HepG2 (cell line): ENCODE measurements around the gene HMCN2. TPM values are rescaled to one million over a fixed set of nuclear protein-coding genes. Genes with fewer than 3 reads are reported as not detected.
A peak's percentile ranks its signal among the peaks of the same experiment; 100 is the strongest.

Source experiments
- HMG20A ChIP-seq: IDR thresholded peaks from 2 replicates; pipeline ENCODE4 v1.6.1; 2016; ENCODE audit warnings: borderline replicate concordance
- IRX3 ChIP-seq: sonication (generic); formaldehyde crosslinking; IDR thresholded peaks from 2 replicates; pipeline ENCODE4 v1.8.1; 2023; ENCODE audit warnings: mild to moderate bottlenecking, low read depth, missing genetic modification reagents, borderline replicate concordance
- MEIS2 ChIP-seq: sonication (generic); formaldehyde crosslinking; IDR thresholded peaks from 2 replicates; pipeline ENCODE4 v1.9.0; 2021; ENCODE audit warnings: mild to moderate bottlenecking, missing genetic modification reagents
- MTA3 ChIP-seq: sonication (generic); formaldehyde crosslinking; IDR thresholded peaks from 2 replicates; pipeline ENCODE4 v1.4.0; 2020; ENCODE audit warnings: missing genetic modification reagents
- RARA ChIP-seq: IDR thresholded peaks from 2 replicates; pipeline ENCODE4 v1.6.1; 2016; ENCODE audit warnings: missing genetic modification reagents, missing compliant biosample characterization
- ZC3H13 ChIP-seq: sonication (generic); formaldehyde crosslinking; IDR thresholded peaks from 2 replicates; pipeline ENCODE4 v1.8.1; 2023; ENCODE audit warnings: mild to moderate bottlenecking, missing genetic modification reagents, moderate library complexity
- ZNF234 ChIP-seq: sonication (generic); formaldehyde crosslinking; conservative IDR thresholded peaks from 2 replicates; pipeline ENCODE4 v1.5.1; 2020; ENCODE audit warnings: mild to moderate bottlenecking, missing genetic modification reagents
- ZNF235 ChIP-seq: sonication (generic); formaldehyde crosslinking; IDR thresholded peaks from 2 replicates; pipeline ENCODE4 v1.8.1; 2023; ENCODE audit warnings: mild to moderate bottlenecking, missing genetic modification reagents, borderline replicate concordance
- ZNF256 ChIP-seq: sonication (generic); formaldehyde crosslinking; conservative IDR thresholded peaks from 2 replicates; pipeline ENCODE4 v1.4.0; 2020; ENCODE audit warnings: missing genetic modification reagents
- ZNF331 ChIP-seq: sonication (generic); formaldehyde crosslinking; IDR thresholded peaks from 2 replicates; pipeline ENCODE4 v1.4.0; 2020; ENCODE audit warnings: missing genetic modification reagents
- ZNF496 ChIP-seq: sonication (generic); formaldehyde crosslinking; IDR thresholded peaks from 2 replicates; pipeline ENCODE4 v1.8.1; 2023; ENCODE audit warnings: mild to moderate bottlenecking, moderate library complexity, missing genetic modification reagents; ENCODE audit not compliant: insufficient replicate concordance
- ZNF510 ChIP-seq: sonication (generic); formaldehyde crosslinking; IDR thresholded peaks from 2 replicates; pipeline ENCODE4 v1.4.0; 2020; ENCODE audit warnings: low read depth, mild to moderate bottlenecking, missing genetic modification reagents
- ZNF737 ChIP-seq: sonication (generic); formaldehyde crosslinking; IDR thresholded peaks from 2 replicates; pipeline ENCODE4 v1.5.0; 2020; ENCODE audit warnings: missing genetic modification reagents, mild to moderate bottlenecking, borderline replicate concordance
- ZNF790 ChIP-seq: sonication (generic); formaldehyde crosslinking; IDR thresholded peaks from 2 replicates; pipeline ENCODE4 v1.8.0; 2022; ENCODE audit warnings: missing genetic modification reagents, mild to moderate bottlenecking, borderline replicate concordance
- polyA plus RNA-seq, 8 experiments: library from polyadenylated mRNA; depleted of rRNA in 3 of 8; stranded (reverse) in 7 of 8; unstranded in 1 of 8; fragments of >200 nt; fragmentation: Illumina TruSeq in 4 of 8; extraction: Trizol in 4 of 8; gene quantifications; 2 replicates each; pipeline versions ENCODE4 v1.2.1 to v1.2.3, GENCODE V29; 2011 to 2016; ENCODE audit warnings: low read depth in 4 of 8, missing spikeins in 1 of 8, mixed read lengths in 1 of 8; ENCODE audit not compliant: insufficient read depth in 1 of 8
- total RNA-seq, 5 experiments: library from RNA; depleted of rRNA; stranded (reverse); fragments of >200 nt; fragmentation: Illumina TruSeq; extraction: Trizol; gene quantifications; 2 replicates each; pipeline ENCODE4 v1.2.3, GENCODE V29; 2016; ENCODE audit warnings: low read depth in 1 of 5
- TF ChIP-seq, protein P1 (sequence below): IDR thresholded peaks from 2 replicates; pipeline ENCODE4 v1.6.1; 2016; ENCODE audit warnings: missing biosample characterization, missing genetic modification reagents, low read depth
- TF ChIP-seq, protein P2 (sequence below): sonication (generic); formaldehyde crosslinking; IDR thresholded peaks from 2 replicates; pipeline ENCODE4 v1.9.0; 2021; ENCODE audit warnings: missing genetic modification reagents, mild to moderate bottlenecking, borderline replicate concordance
- TF ChIP-seq, protein P3 (sequence below): fragments of 450-650 bp; IDR thresholded peaks from 2 replicates; pipeline ENCODE4 v1.6.1; 2017
- TF ChIP-seq, protein P4 (sequence below): sonication (generic); formaldehyde crosslinking; IDR thresholded peaks from 2 replicates; pipeline ENCODE4; 2020; ENCODE audit warnings: missing genetic modification reagents, mild to moderate bottlenecking, borderline replicate concordance
- TF ChIP-seq, protein P5 (sequence below): fragments of 450-650 bp; IDR thresholded peaks from 2 replicates; pipeline ENCODE4 v1.6.1; 2017; ENCODE audit warnings: mild to moderate bottlenecking

Gene HMCN2
- total and polyA plus RNA-seq, 2 of the 13 experiments (the other 11 are each of a cell fraction or from before 2014, with no cell fraction given), result 0.09 TPM; not detected in 1

DNA sequence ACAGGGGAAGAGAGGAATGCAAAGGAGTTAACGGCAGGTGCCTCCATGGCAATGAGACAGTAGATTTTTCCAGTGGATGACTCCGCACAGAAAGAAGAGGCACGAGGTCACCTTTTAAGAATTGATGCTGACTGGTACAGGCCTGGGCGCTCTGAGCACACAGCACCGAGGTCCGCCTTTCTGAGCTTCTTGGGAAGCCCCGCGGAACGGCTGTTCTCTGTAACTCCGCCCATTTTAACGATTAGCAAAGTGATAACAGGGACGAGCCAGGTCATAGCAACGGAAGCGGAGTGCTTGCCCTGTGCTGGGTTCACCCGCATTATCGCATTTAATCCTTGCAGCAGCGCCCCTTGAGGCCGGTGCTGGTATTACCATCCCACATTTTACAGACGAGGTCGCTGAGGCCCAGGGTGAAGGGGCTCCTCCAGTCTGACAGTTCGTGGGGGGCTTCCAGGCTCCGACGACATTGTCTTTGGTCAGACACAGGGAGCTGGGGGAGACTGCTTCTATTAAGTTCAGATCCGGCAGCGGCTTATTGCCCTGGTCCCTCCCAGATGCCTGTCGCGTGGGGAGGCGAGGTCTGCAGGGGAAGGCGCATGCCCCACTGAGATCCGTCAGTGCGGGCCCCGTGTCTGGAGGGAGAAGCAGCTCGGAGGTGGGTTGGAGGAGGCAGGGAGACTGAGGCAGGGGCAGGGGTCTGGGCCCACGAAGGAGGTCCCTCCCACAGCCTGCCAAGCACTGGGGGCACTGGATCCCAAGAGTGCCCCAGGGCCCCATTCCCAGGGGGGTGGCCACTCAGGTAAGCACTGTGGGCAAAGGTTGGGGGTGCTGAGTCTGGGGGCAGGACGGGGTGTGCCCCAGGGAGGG lies 22.3 kb upstream of the HMCN2 start (continued):
- TF ChIP-seq ZNF331 (CRISPR knock-in tag) (peak; percentile 45; the same call in 1 of the 2 replicates), ZNF790 (CRISPR knock-in tag) (no peak), MTA3 (CRISPR knock-in tag) (no peak), ZNF234 (CRISPR knock-in tag) (no peak), ZNF496 (no peak), ZNF235 (CRISPR knock-in tag) (0 out of 2 replicates have a peak, but pooled peaks have one; percentile 20), MEIS2 (CRISPR knock-in tag) (no peak), IRX3 (CRISPR knock-in tag) (0 out of 2 replicates have a peak, but pooled peaks have one; percentile 31), ZNF510 (no peak), ZNF737 (CRISPR knock-in tag) (no peak), HMG20A (CRISPR knock-in tag) (0 out of 2 replicates have a peak, but pooled peaks have one; percentile 19), ZNF256 (no peak), RARA (CRISPR knock-in tag) (peak; percentile 34; the same call in 1 of the 2 replicates), ZC3H13 (CRISPR knock-in tag) (no peak)
- TF ChIP-seq, protein P1, sequence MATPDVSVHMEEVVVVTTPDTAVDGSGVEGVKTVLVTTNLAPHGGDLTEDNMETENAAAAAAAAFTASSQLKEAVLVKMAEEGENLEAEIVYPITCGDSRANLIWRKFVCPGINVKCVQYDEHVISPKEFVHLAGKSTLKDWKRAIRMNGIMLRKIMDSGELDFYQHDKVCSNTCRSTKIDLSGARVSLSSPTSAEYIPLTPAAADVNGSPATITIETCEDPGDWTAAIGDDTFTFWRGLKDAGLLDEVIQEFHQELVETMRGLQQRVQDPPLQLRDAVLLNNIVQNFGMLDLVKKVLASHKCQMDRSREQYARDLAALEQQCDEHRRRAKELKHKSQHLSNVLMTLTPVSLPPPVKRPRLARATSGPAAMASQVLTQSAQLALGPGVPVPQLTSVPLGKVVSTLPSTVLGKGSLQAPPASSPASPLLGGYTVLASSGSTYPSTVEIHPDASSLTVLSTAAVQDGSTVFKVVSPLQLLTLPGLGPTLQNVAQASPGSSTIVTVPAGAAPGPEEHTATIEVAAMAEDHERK (CRISPR knock-in tag), result no peak
- TF ChIP-seq, protein P2, sequence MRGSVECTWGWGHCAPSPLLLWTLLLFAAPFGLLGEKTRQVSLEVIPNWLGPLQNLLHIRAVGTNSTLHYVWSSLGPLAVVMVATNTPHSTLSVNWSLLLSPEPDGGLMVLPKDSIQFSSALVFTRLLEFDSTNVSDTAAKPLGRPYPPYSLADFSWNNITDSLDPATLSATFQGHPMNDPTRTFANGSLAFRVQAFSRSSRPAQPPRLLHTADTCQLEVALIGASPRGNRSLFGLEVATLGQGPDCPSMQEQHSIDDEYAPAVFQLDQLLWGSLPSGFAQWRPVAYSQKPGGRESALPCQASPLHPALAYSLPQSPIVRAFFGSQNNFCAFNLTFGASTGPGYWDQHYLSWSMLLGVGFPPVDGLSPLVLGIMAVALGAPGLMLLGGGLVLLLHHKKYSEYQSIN (CRISPR knock-in tag), result no peak
- TF ChIP-seq, protein P3, sequence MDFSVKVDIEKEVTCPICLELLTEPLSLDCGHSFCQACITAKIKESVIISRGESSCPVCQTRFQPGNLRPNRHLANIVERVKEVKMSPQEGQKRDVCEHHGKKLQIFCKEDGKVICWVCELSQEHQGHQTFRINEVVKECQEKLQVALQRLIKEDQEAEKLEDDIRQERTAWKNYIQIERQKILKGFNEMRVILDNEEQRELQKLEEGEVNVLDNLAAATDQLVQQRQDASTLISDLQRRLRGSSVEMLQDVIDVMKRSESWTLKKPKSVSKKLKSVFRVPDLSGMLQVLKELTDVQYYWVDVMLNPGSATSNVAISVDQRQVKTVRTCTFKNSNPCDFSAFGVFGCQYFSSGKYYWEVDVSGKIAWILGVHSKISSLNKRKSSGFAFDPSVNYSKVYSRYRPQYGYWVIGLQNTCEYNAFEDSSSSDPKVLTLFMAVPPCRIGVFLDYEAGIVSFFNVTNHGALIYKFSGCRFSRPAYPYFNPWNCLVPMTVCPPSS, result no peak
- TF ChIP-seq, protein P4, sequence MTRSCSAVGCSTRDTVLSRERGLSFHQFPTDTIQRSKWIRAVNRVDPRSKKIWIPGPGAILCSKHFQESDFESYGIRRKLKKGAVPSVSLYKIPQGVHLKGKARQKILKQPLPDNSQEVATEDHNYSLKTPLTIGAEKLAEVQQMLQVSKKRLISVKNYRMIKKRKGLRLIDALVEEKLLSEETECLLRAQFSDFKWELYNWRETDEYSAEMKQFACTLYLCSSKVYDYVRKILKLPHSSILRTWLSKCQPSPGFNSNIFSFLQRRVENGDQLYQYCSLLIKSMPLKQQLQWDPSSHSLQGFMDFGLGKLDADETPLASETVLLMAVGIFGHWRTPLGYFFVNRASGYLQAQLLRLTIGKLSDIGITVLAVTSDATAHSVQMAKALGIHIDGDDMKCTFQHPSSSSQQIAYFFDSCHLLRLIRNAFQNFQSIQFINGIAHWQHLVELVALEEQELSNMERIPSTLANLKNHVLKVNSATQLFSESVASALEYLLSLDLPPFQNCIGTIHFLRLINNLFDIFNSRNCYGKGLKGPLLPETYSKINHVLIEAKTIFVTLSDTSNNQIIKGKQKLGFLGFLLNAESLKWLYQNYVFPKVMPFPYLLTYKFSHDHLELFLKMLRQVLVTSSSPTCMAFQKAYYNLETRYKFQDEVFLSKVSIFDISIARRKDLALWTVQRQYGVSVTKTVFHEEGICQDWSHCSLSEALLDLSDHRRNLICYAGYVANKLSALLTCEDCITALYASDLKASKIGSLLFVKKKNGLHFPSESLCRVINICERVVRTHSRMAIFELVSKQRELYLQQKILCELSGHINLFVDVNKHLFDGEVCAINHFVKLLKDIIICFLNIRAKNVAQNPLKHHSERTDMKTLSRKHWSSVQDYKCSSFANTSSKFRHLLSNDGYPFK (CRISPR knock-in tag), result no peak
- TF ChIP-seq, protein P5, sequence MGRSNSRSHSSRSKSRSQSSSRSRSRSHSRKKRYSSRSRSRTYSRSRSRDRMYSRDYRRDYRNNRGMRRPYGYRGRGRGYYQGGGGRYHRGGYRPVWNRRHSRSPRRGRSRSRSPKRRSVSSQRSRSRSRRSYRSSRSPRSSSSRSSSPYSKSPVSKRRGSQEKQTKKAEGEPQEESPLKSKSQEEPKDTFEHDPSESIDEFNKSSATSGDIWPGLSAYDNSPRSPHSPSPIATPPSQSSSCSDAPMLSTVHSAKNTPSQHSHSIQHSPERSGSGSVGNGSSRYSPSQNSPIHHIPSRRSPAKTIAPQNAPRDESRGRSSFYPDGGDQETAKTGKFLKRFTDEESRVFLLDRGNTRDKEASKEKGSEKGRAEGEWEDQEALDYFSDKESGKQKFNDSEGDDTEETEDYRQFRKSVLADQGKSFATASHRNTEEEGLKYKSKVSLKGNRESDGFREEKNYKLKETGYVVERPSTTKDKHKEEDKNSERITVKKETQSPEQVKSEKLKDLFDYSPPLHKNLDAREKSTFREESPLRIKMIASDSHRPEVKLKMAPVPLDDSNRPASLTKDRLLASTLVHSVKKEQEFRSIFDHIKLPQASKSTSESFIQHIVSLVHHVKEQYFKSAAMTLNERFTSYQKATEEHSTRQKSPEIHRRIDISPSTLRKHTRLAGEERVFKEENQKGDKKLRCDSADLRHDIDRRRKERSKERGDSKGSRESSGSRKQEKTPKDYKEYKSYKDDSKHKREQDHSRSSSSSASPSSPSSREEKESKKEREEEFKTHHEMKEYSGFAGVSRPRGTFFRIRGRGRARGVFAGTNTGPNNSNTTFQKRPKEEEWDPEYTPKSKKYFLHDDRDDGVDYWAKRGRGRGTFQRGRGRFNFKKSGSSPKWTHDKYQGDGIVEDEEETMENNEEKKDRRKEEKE, result no peak
